Sciatic nerve (tissue), 2 donors: ENCODE results near the gene GALNT14. TPM values are rescaled to one million over a fixed set of nuclear protein-coding genes. Genes with fewer than 3 reads are reported as not detected.

Experiments used
- ATAC-seq: fragments of 200-7000 bp; cut with Tn5 transposase; one replicate; pipeline ENCODE4 v1.9.1; 2020; ENCODE audit warnings: mild to moderate bottlenecking, moderate library complexity
- DNase-seq: peaks from one replicate; pipeline ENCODE4 v3.0.0-alpha.2; 2020; ENCODE audit warnings: low spot score
- intact Hi-C: fragments of 100-400 bp; cut with DNase I; formaldehyde crosslinking; loops from one replicate; pipeline ENCODE4 v1.14.2; 2022
- total RNA-seq: library from RNA; stranded (reverse); fragmentation: NEBNext Ultra II Directional; extraction: Animal tissue kit (Norgen Biotek cat#: 25700); gene quantifications from one replicate; pipeline ENCODE4 v1.2.1, GENCODE V29; 2021
- donor health status: DM: no; HTN: no; CAD: no.
- donor health status: DM: no; HTN: no; CAD: no.

The GALNT14 gene
- total RNA-seq, 1 donor from 2014 or later: 1.2 TPM

- no peak for ATAC-seq
- no peak for DNase-seq
- intact Hi-C loops: no loop called here
Measured at GRCh38 chr2:31101701-31102100, 36.5 kb downstream of the GALNT14 start.

GRCh38 chr2:31097962-31098613, 40.2 kb downstream of the GALNT14 start:
- no peak for ATAC-seq

GRCh38 chr2:31090188-31090587, 48.1 kb downstream of the GALNT14 start:
- DNase-seq (no peak), ATAC-seq (no peak)
- intact Hi-C loops: no loop called here

More at GRCh38 chr2:31097962-31098613, 40.2 kb downstream of the GALNT14 start:
- intact Hi-C loops: no loop called here
- DNase-seq: no peak

GRCh38 chr2:31089645-31090044, 48.6 kb downstream of the GALNT14 start:
- intact Hi-C loops: no loop called here
- DNase-seq (no peak), ATAC-seq (no peak)

GRCh38 chr2:31088504-31089195, 49.6 kb downstream of the GALNT14 start:
- intact Hi-C loops: no loop called here
- ATAC-seq: no peak
- DNase-seq: no peak

GRCh38 chr2:31087491-31087890, 50.7 kb downstream of the GALNT14 start:
- intact Hi-C loops: no loop called here
- DNase-seq (no peak), ATAC-seq (no peak)

GRCh38 chr2:31086590-31086989, 51.6 kb downstream of the GALNT14 start:
- intact Hi-C loops: no loop called here
- DNase-seq (no peak), ATAC-seq (no peak)

GRCh38 chr2:31083234-31083993, 54.8 kb downstream of the GALNT14 start:
- no peak for DNase-seq
- intact Hi-C loops: no loop called here
- ATAC-seq: no peak

GRCh38 chr2:31082002-31082401, 56.2 kb downstream of the GALNT14 start:
- no peak for DNase-seq
- ATAC-seq: no peak
- intact Hi-C loops: no loop called here

- intact Hi-C loops: no loop called here
- ATAC-seq (no peak), DNase-seq (no peak)
Measured at GRCh38 chr2:31081492-31081891, 56.7 kb downstream of the GALNT14 start.

GRCh38 chr2:31080361-31080760, 57.9 kb downstream of the GALNT14 start:
- DNase-seq (no peak), ATAC-seq (no peak)
- intact Hi-C loops: no loop called here

- no peak for ATAC-seq
- intact Hi-C loops: no loop called here
- DNase-seq: no peak
Measured at GRCh38 chr2:31079665-31080064, 58.6 kb downstream of the GALNT14 start.

GRCh38 chr2:31078579-31079105, 59.6 kb downstream of the GALNT14 start:
- DNase-seq (no peak), ATAC-seq (no peak)
- intact Hi-C loops: no loop called here

GRCh38 chr2:31078011-31078410, 60.2 kb downstream of the GALNT14 start:
- intact Hi-C loops: no loop called here
- ATAC-seq (no peak), DNase-seq (no peak)

- intact Hi-C loops: no loop called here
- DNase-seq: no peak
- no peak for ATAC-seq
Measured at GRCh38 chr2:31075941-31076590, 62.2 kb downstream of the GALNT14 start.

- DNase-seq (no peak), ATAC-seq (no peak)
- intact Hi-C loops: no loop called here
Measured at GRCh38 chr2:31075431-31075830, 62.8 kb downstream of the GALNT14 start.

- DNase-seq (no peak), ATAC-seq (no peak)
- intact Hi-C loops: no loop called here
Measured at GRCh38 chr2:31071741-31072140, 66.5 kb downstream of the GALNT14 start.

- intact Hi-C loops: no loop called here
- ATAC-seq: no peak
- DNase-seq: no peak
Measured at GRCh38 chr2:31070339-31071125, 67.7 kb downstream of the GALNT14 start.
